Esophagus squamous epithelium (tissue), 4 donors: Measurements from ENCODE around the gene DYNC1LI2.

Experiments
- CTCF ChIP-seq, 6 experiments: fragments of 450-650 bp in 4 of 6; fragments of 200-600 bp in 2 of 6; sonication (generic) in 2 of 6; IDR thresholded peaks; one replicate each; pipeline ENCODE4 v1.5.1; 2016 to 2019; ENCODE audit warnings: antibody characterized with exemption in 6 of 6, mild to moderate bottlenecking in 4 of 6, moderate library complexity in 4 of 6
- POLR2A ChIP-seq, 4 donors: fragments of 450-650 bp; IDR thresholded peaks; one replicate each; pipeline ENCODE4 v1.6.1; 2017; ENCODE audit warnings: antibody characterized with exemption in 4 of 4, mild to moderate bottlenecking in 4 of 4, moderate library complexity in 3 of 4

GRCh38 chr16:66691234-66691633, 60.2 kb downstream of the DYNC1LI2 start:
- TF ChIP-seq CTCF (IDR thresholded peaks at IDR 0.05), result no peak
- TF ChIP-seq POLR2A (IDR thresholded peaks at IDR 0.05), result no peak
